EL (cell line): ENCODE data around the gene MYL3.

Source experiments
- DNase-seq: peaks from one replicate; pipeline ENCODE4 v3.0.0-alpha.2; 2016

MYL3 gene

GRCh38 chr3:46864061-46864881, 1.0 kb upstream of the MYL3 start:
- DNase-seq, result no peak

DNA sequence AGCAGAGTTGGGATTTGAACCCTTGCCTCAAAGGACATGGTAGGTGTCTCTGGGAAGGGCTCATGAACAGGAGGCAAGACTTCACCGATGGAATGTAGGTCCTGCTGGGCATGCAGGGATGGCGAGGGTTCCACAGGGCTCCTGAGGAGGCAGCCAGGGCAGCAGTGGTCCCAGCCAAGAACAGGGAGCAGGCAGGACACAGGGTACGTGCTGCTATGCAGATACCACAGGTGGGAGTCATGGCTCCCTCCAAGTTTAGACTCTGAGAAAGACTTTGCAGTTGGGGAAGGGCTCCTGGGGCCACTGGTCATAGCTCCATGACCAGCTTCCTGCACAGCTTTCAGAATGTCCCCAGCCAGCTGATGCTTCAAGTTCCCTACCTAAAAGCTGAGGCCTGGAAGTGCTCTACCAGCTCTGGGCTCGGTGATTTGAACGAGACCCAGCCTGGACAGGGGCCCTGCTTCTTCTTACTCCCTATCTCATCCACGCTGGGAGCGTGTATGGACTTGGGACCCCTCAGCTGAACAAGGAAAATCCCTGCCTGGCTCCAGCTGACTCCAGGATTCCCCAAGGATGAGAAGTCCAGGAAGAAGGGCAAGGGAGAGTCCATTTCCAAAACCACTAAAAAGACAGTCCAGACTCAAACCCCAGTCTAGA, 747 bp downstream of the MYL3 start:
- DNase-seq, result no peak

DNA sequence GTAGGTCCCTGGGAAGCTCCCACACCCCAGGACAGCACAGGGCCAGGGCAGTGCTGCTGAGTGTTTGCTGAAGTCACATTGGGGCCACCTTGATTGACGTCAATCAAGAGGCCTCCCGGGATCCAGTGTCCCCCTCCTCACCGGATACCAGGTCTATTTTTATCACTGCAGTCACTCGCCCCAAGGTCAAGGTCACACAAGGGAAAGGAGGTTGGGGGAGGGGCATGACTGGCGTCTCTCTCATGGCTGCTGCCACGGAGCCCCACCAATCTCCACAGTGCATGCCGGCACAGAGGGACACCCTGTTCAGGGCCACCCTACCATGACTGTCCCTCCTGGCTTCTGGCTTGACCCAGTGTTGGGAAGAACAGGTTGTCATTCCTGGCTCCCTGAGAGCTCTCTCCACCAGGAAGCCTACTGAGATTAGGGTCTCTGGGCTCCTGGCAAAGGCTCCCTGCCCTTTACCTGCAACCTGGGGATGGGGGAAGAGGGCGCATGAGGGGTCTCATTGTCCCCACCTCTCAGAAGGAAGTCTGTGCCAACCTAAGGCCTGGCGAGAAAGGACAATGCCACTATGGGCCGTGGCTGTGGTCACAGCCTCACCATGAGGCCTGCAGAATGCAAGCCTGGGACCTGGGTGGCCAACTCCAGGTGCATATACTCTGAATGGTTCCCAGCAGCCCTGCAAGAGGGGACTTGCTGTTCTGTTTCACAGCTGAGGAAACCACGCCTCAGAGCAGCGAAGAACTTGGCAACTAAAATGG, 1.5 kb downstream of the MYL3 start:
- DNase-seq, result no peak

DNA sequence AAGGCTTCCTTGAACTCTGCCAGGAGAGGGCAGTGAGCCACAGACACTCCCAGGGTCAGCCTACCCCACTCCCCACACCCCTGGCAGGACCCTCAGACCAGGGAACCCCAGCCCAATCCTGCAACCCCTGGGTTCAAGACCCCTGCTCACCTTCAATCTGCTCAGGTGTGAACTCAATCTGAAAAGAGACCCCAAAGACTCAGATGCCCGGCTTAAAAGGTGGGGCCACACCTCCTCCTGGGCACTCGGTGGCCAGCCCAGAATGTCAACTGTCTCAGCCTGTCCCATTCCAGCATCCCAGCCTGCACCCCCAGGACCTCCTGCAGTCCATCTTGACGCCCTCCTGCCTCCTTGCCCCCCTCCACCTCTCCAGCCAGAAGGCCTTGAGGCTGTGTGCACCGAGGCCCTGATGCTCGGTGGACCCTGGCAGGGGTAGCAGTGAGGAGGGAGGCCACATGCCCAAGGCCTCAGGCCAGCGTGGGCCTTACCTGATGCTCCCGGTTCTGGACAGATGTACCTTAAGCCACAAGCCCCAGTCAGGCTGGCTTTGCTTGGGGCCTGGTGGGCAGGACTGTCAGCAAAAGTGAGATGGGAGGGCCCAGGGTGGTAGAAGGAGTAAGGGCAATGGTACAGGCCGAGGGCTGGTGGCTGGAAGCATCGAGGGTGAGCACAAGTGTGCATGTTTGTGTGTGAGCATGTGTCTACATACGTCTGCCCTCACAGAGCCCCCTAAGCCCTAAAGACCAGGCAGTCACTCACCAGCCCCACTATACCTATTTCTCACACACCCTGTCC, 2.2 kb downstream of the MYL3 start:
- no peak for DNase-seq

DNA sequence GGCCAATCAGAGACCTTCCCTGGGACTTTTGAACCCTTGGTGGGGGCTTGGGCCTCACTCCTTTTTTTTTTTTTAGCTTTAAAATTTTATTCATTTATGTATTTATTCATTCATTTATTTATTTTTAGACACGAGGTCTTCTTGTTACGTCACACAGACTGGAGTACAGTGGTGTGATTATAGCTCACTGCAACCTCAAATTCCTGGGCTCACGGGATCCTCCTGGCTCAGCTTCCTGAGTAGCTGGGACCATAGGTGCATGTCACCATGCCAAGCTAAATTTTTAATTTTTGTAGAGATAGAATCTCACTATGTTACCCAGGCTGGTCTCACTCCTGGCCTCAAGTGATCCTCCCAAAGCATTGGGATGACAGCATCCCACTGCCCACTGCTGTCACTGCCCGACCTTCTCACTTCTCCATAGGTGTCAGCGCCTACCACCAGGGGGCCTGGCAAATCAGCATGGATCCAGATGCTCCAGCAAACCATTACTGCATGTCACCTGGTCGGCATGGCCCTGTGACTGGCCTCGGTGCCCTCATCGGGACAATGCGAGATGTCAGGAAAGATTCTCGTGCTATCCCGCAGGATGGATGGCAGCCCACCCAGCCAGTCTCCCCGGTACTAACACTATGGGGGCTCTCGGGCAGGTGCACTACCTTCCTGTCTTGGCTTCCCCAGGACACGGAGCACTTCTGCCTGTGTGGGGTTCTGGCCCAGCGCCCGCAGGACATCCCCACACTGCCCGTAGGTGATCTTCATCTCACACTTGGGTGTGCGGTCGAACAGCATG, 3.0 kb downstream of the MYL3 start:
- peak; percentile 19 for DNase-seq

GRCh38 chr3:46859001-46859710, 4.1 kb downstream of the MYL3 start:
- no peak for DNase-seq

DNA sequence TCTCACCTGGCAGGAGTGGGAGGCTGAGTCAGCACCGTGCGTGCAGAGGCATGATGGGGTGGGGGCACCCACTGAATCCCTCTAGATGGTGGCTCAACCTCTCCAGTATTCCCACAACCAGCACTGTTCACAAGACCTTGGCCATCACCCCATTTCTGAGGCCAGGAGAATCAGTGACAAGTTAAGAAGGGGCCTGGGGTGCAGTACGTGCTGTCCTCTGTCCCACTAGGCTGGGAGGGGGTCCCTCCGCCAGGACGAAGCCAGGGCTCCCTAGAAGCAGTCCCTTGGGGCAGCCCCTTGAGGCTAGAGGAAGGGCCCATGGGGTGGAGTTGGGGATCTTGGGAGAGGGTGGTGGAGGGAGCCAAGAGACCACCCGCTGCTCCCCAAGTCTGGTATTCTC, 4.8 kb downstream of the MYL3 start:
- DNase-seq, result no peak

GRCh38 chr3:46857485-46858341, 5.5 kb downstream of the MYL3 start:
- DNase-seq, result no peak

DNA sequence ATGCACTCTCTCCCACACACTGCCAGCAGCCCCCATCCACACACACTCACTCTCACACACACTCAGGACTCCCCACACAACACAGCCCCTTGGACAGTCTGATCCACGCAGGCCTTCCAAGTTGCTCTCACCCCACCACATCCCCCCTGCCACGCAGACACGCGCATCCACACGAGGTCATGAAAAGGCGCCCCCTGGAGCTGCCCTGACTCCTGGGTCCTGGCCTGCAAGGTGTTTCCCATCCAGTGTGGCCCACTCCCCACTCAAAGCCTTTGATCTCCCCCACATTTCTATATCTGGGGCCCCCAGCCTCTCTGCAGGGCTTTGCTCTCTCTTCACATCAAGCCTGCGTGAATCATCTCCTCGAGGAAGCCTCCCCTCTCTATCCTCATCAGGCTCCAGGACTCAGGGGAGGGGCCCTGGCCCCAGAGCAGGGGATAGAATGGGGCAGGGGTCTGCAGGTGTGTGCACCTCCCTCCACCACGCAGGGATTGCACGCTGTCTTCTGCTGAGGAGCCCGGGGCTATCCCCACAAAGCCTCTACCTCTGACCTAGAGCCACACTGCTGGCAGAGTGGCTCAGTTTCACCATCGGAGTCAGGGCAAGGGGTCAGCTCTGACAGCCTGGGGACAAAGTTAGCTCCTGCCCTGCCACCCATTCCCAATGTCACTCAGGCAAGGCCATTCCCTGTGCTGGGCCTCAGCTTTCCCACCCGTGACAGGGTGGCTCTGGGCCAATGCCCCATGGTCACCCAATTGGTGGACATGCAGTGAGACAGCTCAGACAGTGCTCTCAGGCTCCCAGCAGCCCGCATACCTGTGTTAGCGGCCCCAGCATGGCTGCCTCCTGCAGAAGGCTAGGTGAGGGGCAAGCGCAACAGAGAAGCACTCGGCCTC, 6.4 kb downstream of the MYL3 start:
- no peak for DNase-seq

- DNase-seq, result no peak
Measured at GRCh38 chr3:46854555-46854991, 8.7 kb downstream of the MYL3 start.

DNA sequence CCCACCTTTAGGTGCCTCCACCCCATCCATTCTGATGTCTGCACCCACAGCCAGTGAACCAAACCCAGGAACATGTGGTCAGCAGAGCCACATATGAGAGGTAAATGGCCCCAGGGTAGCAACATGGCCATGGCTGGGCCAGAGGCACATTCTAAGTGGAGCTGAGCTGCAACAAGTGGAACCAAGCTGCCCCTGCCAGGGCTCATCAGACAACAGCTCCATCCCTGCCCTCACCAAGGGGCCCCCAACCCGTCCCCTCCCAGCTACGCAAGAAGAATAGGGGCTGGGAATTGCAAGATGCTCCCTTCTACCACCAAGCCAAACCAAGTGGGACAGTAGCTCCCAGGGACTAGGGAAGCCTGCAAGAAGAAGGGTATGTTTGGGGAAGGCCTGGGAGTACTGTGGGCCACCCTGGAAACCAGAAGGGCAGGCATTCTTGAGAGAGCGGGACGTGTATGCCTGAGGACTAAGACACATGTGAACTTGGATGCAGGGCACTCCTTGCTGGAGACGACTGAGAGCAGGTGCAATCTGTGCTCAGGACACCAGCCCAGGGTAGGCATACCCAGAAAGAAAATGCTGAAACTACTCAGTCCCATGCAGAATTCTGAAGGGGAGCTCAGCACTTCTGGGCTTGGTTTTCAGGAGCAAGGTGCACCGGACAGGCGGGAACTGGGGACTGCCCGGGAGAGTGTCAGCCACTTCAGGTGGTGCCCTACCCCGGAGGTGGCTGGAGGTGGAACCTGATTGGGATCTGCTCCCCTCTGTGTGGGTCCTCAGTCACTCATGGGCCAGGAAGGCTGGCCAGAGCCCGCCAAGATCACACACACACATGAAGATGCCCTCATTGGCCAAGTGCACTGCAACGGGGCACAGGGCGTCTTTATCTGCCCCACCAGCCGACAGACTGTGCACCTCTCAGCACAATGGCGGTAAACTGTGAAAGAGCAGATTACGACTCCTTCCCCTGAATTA, 9.5 kb downstream of the MYL3 start:
- no peak for DNase-seq

GRCh38 chr3:46852839-46853355, 10.3 kb downstream of the MYL3 start:
- DNase-seq, result no peak

DNA sequence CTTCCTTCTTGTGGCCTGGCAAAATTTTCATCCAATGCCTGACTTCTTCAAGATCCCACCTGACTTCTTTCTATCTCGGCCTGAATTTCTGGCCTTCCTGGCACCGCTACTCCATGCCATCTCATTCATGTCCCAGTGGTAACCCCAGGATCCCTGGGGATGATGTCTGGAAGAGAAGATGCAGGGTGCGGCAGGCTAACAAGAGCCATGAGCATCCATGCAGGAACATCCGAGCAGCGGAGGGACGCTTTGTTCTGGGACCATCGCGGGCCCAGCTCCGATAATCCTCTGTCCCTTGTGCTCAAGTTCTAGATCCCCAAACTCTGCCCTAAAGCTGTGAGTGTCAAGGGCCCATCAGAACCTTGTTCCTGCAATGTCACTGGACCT, 10.9 kb downstream of the MYL3 start:
- no peak for DNase-seq

DNA sequence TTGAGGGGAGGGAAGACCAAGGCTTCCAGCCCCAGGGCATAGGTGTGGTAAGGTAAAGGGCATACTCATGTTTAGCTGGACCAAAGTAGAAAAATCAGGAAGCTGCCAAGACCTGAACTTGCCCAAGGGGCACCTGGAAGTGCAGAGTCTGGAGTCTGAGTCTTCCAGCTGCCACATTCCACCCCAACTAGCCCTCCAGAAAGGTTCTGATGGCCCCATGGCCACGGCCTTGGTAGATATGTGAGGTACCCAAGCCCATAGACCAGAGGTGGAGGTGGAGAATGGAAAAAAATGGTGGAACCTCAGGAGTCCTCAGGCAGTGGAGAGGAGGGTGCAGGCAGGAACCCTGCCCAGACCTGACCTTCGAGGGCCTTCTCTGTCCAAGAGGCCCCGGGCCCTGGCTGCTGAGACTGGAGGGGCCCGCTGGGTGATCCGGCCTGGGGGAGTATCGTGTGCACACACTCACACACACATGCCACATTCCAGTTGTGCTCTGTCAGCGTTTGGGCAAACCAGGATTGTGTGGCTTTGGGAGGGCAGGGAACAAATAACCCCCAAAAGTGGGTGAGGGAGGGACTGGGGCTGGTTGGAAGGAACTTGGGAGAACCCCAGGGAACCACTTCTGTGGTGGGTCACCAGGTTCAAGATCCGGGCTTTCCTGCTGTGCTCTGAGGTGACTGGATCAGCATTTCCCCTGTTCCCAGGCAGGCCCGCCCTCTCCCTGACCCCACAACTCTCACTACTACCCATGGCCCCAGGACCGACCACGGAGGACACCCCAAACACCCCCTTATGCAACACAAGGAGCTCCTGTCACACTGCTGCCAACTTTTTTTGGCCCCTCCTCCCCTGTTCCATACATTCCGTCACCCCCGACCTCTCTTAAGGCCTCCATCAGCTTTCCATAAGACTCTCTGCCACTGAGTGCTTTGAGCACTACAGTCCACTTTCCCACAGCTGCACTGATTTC, 11.6 kb downstream of the MYL3 start:
- peak; percentile 27 for DNase-seq

DNA sequence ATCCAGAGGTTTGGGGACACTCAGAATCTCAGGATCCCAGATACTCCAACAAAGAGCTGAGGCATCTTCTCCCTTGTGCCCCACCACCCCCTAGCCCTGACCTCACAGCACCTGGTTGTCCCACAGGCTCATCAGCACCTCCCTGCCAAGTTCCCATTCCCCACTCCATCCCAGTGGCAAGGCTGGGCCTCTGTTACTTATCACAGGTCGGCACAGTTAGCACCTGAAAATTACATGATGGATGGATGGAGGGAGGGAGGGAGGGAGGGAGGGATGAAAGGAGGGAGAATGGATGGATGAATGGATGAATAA, 12.8 kb downstream of the MYL3 start:
- DNase-seq, result no peak

- DNase-seq, result no peak
Measured at GRCh38 chr3:46849686-46850467, 13.4 kb downstream of the MYL3 start.
